ENCODE data around the gene LTBP1.

- TF ChIP-seq, protein P1, sequence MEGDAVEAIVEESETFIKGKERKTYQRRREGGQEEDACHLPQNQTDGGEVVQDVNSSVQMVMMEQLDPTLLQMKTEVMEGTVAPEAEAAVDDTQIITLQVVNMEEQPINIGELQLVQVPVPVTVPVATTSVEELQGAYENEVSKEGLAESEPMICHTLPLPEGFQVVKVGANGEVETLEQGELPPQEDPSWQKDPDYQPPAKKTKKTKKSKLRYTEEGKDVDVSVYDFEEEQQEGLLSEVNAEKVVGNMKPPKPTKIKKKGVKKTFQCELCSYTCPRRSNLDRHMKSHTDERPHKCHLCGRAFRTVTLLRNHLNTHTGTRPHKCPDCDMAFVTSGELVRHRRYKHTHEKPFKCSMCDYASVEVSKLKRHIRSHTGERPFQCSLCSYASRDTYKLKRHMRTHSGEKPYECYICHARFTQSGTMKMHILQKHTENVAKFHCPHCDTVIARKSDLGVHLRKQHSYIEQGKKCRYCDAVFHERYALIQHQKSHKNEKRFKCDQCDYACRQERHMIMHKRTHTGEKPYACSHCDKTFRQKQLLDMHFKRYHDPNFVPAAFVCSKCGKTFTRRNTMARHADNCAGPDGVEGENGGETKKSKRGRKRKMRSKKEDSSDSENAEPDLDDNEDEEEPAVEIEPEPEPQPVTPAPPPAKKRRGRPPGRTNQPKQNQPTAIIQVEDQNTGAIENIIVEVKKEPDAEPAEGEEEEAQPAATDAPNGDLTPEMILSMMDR (IDR thresholded peaks at IDR 0.05): no peak
- no peak for TF ChIP-seq EZH2 (IDR thresholded peaks at IDR 0.05; ENCODE audit: borderline replicate concordance, insufficient read depth, low read depth, low read length, poor library complexity, severe bottlenecking)
Observed at GRCh38 chr2:33264766-33265165, 318.0 kb downstream of the LTBP1 start.
